Erythroblast (primary cell): Measurements from ENCODE around the gene ATG9B.

Experiments used
- GATA1 ChIP-seq: IDR thresholded peaks from 2 replicates; pipeline ENCODE4 v1.6.1; 2011; ENCODE audit warnings: low read depth, mild to moderate bottlenecking, control low read depth, low read length, moderate library complexity
- POLR2A ChIP-seq: IDR thresholded peaks from 2 replicates; pipeline ENCODE4 v1.6.1; 2011; ENCODE audit warnings: mild to moderate bottlenecking, low read length

- TF ChIP-seq POLR2A (no peak), GATA1 (no peak)
These were observed 38.3 kb upstream of the ATG9B start for GRCh38 chr7:151062399-151063211.
